HL-60/S4 treated with retinoic acid at 250 ng/mL for 4 days and 3 days (cell line): ENCODE results near the gene UST.
"Not testable (repeated sequence)": the region's sequence is repeated elsewhere in the genome, so short reads cannot be mapped to it uniquely, and the experiment has no call there.

Experiments used
- in situ Hi-C: fragments of 300-500 bp; cut with MboI; formaldehyde crosslinking; loops from 2 replicates; pipeline ENCODE4 v1.7.0; 2022; ENCODE audit warnings: low sequenced_read_pairs

UST gene

DNA sequence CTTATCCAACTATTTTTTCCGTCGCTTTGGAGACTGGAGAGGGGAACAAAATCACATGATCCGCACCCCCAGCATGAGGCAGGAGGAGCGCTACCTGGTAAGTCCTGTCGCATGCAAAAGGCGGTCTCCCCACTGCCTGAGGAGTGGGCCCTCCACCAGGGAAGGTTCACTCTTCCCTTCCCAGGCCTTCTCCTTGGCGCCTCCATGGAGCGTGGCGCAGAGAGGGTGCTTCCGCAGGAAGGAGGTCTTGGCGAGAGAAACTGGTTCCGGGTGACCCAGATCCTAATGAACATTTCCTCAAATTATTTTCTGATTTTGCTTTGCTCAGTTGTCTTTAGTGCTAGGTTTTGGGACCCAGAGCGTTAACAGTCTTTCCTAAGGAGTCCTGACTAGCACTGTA lies 217.6 kb downstream of the UST start:
- in situ Hi-C loops: no loop called here

DNA sequence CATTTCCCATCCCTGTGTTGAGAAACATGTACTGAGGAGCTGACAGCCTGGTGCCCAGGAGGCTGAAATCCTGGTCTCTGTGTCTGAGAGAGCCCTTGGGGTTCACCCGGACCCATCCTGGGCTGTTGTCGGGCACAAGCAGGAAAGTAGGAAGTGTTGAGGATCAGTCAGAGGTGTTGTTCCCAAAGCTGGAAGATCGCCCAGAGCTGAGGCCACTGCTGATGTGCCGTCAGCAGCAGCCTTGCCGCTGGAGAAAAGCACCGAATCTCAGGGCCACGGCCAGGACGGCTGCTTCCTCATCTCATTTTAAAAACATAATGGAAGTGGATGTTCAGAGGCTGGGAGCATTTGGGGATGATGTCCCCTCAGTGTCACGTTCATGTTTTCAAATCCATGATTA lies 218.5 kb downstream of the UST start:
- in situ Hi-C loops: no loop called here

DNA sequence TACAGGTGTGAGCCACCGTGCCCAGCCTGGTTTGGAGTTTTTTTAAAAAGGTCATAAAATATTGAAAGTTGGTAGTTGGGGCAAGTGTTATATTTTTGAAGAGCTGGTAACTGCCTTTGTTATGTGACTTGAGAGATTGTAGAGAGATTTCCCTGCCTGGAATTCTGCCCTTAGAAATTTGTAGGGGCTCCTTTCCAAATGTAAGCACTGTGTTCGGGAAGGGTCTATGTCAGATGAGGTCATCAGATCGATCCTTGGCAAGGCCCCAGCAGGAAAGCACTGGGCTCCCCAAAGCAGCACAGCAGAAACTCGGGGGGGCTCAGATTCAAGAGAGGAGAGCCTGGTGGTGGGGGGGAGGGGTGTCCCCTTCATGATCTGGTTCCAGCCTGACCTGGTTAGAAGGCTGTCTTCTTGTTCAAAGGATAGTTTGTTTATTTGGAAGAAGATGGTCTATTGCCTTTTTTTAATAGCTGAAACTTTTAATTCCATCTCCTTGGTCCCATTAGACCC lies 220.2 kb downstream of the UST start:
- in situ Hi-C loops: no loop called here

DNA sequence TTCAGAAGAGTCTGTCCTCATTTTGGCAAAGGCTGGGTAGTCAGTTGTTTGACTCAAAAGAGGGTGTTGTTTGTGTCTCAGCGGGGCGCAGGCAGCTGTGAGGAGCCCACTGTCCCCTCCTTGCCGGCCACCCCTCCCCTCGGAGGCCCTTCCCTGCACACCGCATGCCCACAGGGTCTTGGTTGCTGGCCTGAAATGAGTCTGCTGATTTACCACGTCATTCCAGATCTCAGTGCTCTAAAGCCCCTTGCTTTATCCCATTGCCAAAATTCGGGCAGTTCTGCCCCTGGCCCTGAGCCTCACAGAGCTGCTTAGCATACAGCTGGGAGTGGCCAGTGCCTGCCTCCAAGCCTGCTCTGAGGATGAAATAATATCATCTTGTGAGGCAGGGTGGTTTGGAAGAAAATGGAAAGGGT lies 220.7 kb downstream of the UST start:
- in situ Hi-C loops: no loop called here

DNA sequence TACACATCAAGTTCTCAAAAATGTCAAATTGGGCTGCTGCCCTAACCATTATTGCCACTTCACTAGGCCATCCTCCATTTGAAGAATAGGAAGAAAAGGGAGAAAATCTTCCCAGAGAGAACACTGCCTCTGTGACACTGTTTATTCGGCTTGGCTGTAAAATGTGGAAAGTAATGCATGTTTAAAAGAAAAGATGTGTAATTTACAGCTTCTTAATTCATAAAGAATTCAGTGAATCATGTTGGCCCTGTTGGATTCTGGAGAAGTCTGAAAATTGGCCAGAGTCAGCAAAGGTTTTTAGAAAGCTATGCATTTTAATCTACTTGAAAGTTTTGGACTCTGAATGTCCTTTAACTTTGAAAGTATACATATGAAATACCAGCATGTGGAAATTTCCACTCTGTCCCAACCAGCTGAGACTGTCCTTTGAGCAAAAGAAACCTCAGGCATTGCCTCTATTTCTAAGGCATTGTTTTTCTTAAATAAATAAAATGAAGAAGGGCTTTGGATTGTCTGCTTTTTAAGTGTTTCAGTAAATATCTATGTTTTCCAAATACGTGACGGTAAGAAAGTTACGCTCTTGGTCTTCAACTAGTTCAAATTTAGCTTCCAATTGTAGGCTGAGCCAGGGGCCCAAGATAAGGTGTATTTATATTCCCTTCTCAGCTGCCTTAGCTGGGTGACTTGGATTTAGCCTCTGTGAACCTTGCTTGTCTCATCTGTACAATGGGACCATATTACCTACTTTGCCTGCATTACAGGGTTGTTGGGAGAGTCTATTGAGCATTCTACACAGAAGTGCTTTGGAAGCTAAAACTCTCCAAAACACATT lies 222.2 kb downstream of the UST start:
- in situ Hi-C loops: no loop called here

DNA sequence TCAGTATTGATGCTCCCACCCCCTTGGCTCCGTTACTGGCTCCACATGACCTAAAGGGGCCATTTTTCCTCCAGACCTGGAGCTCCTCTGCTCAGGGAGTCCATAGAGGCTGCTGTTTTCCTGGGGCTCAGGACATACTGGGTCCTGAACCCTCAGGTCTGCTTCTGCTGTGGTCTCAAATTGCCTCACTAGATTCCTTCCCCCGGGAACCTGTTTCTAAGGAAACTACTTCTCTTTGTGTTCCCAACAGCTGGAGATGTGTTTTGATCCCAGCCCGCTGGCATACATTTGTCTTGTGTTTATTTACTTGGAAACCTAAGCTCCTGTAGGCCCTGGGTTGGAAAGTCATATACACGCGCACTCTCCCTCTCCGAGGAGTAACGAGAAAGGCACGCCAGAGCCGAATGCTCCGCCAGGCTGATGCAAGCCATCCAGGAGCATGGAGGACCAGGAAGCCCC lies 222.8 kb downstream of the UST start:
- in situ Hi-C loops: no loop called here

DNA sequence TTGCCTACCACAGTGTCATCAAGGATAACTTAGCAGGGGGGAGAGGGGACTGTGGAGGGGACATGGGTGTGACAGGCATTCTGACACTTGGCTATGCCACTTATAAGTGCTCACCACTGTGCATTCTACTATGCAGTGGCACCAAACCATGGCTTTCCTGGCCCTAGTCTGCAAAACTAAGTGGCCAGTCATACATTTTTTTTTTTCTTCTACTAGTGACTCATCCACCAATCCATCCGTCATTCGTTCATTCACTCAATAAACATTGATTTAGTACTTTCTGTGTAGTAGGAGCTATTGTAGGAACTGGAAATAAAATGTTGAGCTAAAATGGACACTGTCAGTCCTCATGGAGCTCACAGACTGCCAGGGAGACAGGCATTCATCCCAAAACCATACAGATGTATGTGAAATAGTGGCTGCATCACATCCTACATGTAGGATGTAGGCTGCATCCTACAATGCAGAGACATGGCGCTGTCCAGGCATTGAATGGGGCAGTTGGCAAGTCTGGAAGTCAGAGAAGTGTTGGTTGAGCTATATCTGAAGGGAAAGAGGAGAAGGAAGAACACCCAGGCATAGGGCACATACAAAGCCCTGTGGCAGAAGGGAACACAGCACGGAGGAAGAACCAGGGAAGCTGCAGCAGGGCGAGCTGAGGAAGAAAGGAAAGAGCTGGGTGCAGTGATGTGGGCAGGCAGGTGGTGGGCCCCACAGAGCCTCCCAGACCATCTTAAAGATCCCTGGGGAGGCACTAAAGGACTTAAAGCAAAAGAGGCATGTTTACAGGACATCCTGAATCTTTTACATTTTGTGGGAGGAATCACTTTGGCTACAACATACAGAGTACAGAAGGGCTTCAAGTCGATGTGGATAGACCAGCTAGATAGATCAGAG lies 224.4 kb downstream of the UST start:
- in situ Hi-C loops: no loop called here

DNA sequence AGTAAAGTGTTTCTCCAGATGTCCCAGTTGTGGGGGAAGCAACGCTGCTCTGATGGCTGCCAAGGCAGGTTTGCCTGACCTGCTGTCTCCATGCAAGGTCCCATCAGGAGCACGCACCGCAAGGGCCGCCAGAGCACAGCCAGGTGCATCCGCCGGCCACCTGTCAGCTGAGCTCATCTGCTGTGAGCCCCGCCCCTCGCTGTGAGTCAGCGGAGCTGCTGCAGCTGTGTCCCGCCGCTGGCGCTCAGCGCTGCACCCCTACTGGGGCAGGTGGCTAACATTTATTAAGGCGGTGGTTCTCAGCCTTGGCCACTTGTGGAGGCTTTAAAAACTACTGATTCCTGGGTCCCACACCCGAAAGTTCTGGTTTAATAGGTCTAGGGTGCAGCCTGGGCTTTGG lies 225.7 kb downstream of the UST start:
- in situ Hi-C loops: no loop called here

DNA sequence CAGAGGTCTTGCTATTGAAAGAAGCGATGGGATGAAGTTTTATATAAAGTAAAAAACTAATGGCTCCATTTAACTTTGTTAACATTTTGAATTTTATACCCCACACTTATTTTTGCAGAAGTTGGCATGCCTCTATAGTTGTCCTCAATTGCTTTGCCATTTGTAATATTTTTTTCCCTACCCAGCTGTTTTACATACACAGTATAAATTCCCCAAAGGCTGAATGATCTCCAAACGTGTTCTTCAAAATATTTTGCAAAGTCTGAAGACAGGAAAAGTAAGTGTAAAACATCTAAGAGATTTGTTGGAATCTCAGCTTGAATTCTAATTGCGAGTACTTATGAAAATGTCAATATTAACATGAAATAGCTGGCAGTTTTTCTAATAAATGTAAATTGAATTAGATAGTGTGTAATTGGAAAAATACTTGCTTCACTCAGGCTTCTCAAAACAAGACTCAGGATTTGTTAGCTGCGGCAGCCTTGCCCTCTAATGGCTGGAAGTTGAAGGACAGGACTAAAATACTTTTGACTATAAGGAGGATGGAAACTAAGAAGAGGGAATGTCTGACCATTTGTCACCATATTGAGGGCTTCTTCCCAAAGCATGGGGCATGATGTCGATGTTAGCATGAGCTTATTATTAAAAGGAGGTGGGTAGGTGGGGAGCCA lies 226.8 kb downstream of the UST start:
- in situ Hi-C loops: no loop called here

DNA sequence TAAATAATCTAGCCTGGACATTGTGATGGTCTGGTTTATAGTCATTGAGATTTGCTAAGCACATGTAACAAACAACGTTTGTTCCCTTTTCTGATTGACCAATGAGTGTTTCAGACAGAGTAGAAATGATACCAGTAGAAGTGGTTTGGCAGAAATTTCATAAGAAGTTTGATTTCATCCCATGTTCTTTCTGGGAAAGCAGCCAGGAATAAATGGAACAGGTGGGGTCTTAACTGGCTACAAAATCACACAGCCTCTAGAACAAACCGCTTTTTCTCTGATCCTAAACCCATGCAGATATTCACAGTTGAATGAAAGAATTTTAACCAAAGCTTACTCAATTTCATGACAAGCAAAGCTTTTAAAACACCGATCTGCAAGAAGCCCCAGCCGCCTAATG lies 227.5 kb downstream of the UST start:
- in situ Hi-C loops: no loop called here

DNA sequence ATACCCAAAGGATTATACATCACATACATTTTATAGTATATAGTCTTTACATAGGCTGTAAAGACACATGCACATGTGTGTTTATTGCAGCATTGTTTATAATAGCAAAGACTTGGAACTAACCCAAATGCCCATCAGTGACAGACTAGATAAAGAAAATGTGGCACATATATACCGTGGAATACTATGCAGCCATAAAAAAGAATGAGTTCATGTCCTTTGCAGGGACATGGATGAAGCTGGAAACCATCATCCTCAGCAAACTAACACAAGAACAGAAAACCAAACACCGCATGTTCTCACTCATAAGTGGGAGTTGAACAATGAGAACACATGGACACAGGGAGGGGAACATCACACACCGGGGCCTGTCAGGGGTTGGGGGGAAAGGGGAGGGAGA lies 231.5 kb downstream of the UST start:
- in situ Hi-C loops: not testable (repeated sequence)

DNA sequence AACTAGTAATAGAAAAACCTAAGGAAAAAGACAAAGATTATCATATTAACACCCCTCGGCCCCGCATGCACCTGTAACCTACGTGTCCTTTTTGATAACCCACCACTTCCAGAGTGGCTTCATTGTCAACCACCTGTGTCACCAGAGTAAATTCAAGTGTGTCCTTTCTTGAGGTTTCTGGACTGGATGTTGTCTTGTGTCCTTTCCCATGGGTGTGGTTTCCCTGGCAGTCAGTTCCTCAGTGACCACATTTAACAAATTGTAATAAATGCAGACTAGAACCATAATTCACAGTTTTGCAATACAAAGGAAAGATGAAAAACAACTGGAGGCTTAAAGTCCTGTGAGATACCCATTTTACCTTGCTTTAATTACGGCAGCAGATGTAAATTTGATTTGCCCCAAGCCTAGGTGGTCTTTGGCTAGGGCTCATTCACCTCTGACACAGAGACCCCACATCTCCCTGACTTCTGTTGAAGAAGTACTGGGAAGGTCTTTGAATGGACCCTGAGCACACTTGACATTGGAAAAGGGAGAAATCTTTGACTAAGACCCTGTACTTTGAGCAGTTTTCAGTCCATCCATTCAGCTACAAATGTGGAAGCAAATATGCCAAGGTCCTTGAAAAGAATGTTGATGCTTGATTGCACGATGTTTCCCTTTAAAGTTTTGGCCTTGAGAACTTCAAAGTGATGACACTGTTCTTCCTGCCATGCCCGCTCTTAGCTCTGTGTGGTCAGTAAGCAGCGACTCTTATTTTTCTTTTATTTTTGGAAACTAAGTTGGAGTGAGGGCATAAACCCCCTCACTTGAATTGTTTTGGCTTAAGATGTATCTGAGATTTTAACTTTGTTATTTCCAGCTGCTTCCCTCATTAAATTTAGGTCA lies 232.4 kb downstream of the UST start:
- in situ Hi-C loops: no loop called here

DNA sequence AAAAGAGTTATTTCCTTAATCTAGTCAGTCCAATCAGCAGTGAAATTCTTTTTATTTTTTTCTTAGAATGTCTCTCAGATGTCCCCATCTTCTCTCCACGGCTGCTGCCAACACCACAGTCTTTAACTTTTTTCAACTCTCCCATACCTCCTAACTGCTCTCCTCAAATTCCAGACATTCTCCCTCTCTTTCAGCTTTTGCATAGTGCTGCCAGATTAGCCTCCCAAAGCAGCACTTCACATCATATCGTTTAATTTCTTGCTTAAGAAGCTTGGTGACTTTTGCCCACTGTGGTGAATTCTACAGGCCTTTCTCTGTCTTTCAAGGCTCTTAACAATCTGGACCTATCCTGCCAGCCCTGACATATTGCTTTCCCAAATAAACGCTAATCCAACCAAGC lies 233.4 kb downstream of the UST start:
- in situ Hi-C loops: no loop called here

DNA sequence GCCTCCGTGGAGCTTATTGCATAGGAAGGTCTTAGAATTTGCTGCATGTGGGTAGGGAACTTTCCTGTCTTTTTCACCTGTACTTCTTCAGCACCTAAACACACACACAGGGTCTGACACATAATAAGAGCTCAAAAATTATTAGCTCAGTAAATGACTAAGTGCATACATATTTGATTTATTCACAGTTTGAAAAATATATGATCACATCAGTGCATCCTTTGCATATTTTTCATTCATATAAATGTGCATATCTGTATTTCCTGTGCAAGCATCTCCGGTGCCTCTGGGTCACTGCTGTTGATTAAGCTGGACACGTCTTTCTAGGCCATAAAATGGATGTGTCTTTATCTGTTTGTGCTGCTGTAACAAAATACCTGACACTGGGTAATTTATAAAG lies 234.7 kb downstream of the UST start:
- in situ Hi-C loops: no loop called here

DNA sequence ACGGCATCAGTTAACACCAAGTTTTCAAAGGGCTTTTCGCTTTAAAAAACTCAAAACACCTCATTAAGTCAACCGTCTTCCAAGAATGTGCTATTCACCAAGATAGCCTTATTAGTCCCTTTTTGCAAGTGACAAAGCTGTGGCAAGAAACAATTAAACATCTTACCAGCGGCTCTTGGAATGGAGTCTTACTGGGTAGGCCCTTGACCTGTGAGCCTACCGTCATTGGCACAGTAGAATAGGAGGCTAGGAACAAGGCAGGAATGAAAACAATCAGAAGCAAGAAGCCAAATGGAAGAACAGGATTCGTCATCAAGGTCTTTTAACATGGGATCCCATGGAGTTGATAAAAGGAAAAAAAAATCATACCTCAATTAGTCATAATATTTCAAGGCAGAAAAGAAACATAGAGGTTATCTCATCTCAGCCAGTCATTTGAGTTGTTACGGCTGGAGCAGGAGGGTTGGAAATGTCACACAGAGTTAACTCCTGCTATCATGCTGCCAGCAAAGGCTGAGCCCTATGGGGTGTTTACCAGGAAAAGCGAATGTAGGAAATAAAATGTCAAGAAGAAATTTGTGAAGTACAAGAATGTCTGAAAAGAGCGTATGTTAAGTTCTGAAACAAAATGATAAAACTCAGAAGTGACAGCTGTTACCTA lies 236.4 kb downstream of the UST start:
- in situ Hi-C loops: no loop called here

DNA sequence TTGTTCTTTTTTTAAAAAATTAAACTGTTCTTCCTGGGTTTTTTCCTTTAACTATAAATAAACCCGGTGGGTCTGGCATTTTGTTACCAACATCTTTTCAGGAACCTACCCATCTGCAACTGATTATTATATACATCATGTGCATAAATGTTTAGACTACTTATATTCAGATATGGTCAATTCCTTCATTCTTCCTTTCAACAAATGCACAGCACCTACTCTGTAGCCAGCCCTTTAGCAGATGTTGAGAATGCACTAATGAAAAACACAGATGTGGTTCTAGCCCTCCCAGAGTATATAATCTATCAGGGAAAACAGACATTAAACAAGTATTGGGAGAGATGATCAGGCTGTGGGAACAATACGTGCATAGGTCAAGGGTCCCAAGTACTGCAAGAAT lies 237.1 kb downstream of the UST start:
- in situ Hi-C loops: no loop called here

DNA sequence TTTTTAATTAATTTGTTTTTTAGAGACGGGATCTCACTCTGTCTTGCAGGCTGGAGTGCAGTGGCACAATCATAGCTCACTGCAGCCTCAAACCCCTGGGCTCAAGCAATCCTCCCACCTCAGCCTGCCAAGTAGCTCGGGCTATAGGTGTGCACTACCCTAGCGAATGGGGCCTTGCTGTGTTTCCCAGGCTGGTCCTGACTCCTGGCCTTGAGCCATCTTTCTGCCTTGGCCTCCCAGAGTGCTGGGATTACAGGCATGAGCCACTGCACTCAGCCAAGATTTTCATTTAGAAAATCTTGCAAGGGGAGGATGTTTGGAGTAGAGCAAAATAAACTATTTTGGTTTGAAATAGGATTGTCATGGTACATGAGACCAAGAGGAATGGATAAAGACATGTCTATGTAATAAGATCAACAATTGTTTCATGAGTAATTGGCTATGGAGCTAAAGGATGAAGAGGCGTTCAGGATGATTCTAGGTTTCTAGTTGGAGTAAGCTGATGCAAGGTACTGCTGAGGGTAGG lies 237.8 kb downstream of the UST start:
- in situ Hi-C loops: no loop called here

DNA sequence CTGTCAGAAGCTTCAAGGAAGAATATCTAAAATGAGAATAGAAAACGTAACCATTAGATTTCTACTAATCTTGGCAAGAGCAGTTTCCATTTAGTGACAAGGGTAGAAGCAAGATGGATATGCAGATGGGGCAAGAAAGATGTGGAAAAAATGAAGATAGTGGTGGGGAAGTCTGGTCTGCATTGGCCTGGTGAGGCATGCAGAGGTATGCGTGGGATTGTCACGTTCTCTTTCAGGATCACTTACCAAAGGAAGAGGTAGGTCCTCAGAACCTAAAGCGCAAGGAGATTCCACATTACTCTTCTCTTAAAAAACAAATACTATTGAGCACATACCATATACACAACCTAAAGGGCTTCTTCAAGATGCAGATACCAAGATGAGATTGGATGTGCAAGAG lies 238.7 kb downstream of the UST start:
- in situ Hi-C loops: no loop called here

DNA sequence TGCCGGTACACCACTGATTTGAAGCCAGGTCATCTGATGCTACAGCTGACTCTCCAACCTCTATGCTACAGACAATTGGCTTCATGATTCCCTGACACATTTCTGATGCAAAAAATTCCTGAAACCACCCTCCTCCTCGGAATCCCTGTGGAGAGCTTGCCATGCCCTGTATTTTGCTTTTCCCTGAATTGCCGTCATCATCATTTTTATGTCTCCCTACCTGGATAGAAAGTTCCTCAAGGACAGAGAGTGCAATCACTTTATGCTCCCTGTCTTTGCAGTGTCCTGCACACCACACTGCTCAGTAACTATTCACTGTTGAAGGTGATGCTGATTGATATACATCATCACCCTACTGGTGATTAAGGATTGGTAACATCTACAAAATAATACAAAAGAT lies 239.8 kb downstream of the UST start:
- in situ Hi-C loops: no loop called here

DNA sequence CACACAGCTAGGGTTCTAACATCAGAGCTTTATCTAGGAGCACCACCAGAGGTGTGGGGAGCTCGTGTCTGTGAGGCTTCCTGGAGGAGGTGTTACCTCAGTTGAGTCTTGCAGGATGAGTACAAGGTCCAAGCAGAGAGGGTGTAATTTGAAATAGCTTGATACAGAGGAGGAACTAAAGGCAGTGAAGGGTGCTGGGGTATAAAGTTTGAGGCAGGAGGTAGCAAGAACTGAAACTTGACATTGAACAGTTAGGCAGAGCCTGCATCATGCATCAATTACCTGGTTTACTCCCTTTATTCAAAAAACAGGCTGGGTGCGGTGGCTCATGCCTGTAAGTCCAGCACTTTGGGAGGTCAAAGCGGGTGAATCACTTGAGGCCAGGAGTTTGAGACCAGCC lies 241.2 kb downstream of the UST start:
- in situ Hi-C loops: no loop called here
